PC-9 (cell line): ENCODE data around the gene NELL1.

Source experiments
- CTCF ChIP-seq: fragments of 200-600 bp; sonication (generic); conservative IDR thresholded peaks from 2 replicates; pipeline ENCODE4 v1.6.1; 2017; ENCODE audit warnings: mixed run types, antibody characterized with exemption, mild to moderate bottlenecking, moderate library complexity
- EZH2 ChIP-seq: fragments of 200-600 bp; sonication (generic); IDR thresholded peaks from 2 replicates; pipeline ENCODE4 v1.8.0; 2017; ENCODE audit warnings: antibody characterized with exemption, low read depth

GRCh38 chr11:20771026-20771425 is 101.6 kb downstream of the NELL1 start:
- TF ChIP-seq CTCF: no peak
- TF ChIP-seq EZH2: no peak
